HepG2 (cell line): ENCODE data around the gene LIMK2. TPM values are rescaled to one million over a fixed set of nuclear protein-coding genes. Genes with fewer than 3 reads are reported as not detected.

ENCODE experiments used
- ATAC-seq: fragments of 200-7000 bp; cut with Tn5 transposase; 3 replicates; pipeline ENCODE4 v1.9.1; 2020; ENCODE audit warnings: mild to moderate bottlenecking, moderate library complexity
- BruUV-seq: library from RNA; stranded (reverse); fragments of 400-500 nt; replicated peaks from 2 replicates; lab custom pipeline; 2021; lab: Mats Ljungman, UMichigan
- CTCF ChIA-PET: fragments of 300-600 bp; formaldehyde crosslinking; extraction: SDS; loops from one replicate; lab custom pipeline; 2021; ENCODE audit warnings: low total read pairs, inconsistent platforms, low intra/inter-chr PET ratio; lab: Yijun Ruan, JAX
- POLR2A ChIA-PET: fragments of 350-600 bp; sonication (Branson Sonifier 250); formaldehyde crosslinking; loops from one replicate; lab custom pipeline; 2020; ENCODE audit warnings: antibody characterized with exemption, inconsistent platforms; lab: Yijun Ruan, JAX
- DNase-seq: peaks from one replicate; pipeline ENCODE4 v3.0.0-alpha.2; 2015; ENCODE audit warnings: low spot score
- FAIRE-seq: peaks from 3 replicates; lab custom pipeline; 2011; peaks lifted over from hg19 to GRCh38; lab: Jason Lieb, UNC
- H2AFZ ChIP-seq: one replicate; pipeline ENCODE4 v1.6.1; 2011; ENCODE audit warnings: low read length, inconsistent platforms
- H3K27ac ChIP-seq: fragments of 300-600 bp; 3 replicates; pipeline ENCODE4 v1.8.0; 2011; ENCODE audit warnings: mixed run types, mild to moderate bottlenecking, mixed read lengths, low read length, inconsistent platforms; ENCODE audit not compliant: insufficient read depth; ENCODE audit errors: extremely low read length
- H3K27me3 ChIP-seq, 2 experiments: fragments of 200-600 bp in 1 of 2; 2 replicates in 1 of 2; 3 replicates in 1 of 2; pipeline versions ENCODE4 v1.6.0 to v1.8.0; 2011; ENCODE audit warnings: low read length in 2 of 2, mild to moderate bottlenecking in 2 of 2, moderate library complexity in 2 of 2, inconsistent platforms in 1 of 2; ENCODE audit not compliant: insufficient read depth in 2 of 2, control insufficient read depth in 1 of 2
- H3K36me3 ChIP-seq, 2 experiments: fragments of 200-600 bp in 1 of 2; replicated peaks in 1 of 2; 2 replicates in 1 of 2; 3 replicates in 1 of 2; pipeline versions ENCODE4 v1.5.1 to v1.8.0; 2011; ENCODE audit warnings: low read length in 2 of 2, inconsistent platforms in 1 of 2; ENCODE audit not compliant: insufficient read depth in 2 of 2, control insufficient read depth in 1 of 2
- H3K4me1 ChIP-seq: 2 replicates; pipeline ENCODE4 v1.5.1; 2012; ENCODE audit warnings: low read length, inconsistent platforms; ENCODE audit not compliant: insufficient read depth
- H3K4me2 ChIP-seq: 2 replicates; pipeline ENCODE4 v1.6.0; 2011; ENCODE audit warnings: low read depth, low read length, inconsistent platforms
- H3K4me3 ChIP-seq, 3 experiments: fragments of 200-600 bp in 1 of 3; sonication (generic), shearing (Covaris generic) in 1 of 3; replicated peaks in 1 of 3; 2 replicates each; pipeline ENCODE4 v1.5.1; 2011 to 2016; ENCODE audit warnings: low read length in 3 of 3, inconsistent platforms in 2 of 3, low read depth in 2 of 3, mild to moderate bottlenecking in 2 of 3, control low read depth in 1 of 3, mixed read lengths in 1 of 3; ENCODE audit not compliant: insufficient read depth in 1 of 3
- H3K79me2 ChIP-seq: one replicate; pipeline ENCODE4 v1.6.1; 2011; ENCODE audit warnings: low read length, inconsistent platforms; ENCODE audit not compliant: insufficient read depth
- H3K9ac ChIP-seq: 2 replicates; pipeline ENCODE4 v1.6.0; 2011; ENCODE audit warnings: mild to moderate bottlenecking, low read depth, low read length, inconsistent platforms; ENCODE audit not compliant: insufficient read depth
- H3K9me3 ChIP-seq: 2 replicates; pipeline ENCODE4 v1.5.1; 2012; ENCODE audit warnings: mild to moderate bottlenecking, low read length
- H4K20me1 ChIP-seq: 2 replicates; pipeline ENCODE4 v1.6.0; 2011; ENCODE audit warnings: inconsistent platforms, mild to moderate bottlenecking, low read length, moderate library complexity; ENCODE audit not compliant: insufficient read depth
- ARNT ChIP-seq: fragments of 450-650 bp; IDR thresholded peaks from 2 replicates; pipeline ENCODE4 v1.6.1; 2017
- FOXO1 ChIP-seq: sonication (generic); formaldehyde crosslinking; IDR thresholded peaks from 2 replicates; pipeline ENCODE4 v1.4.0; 2020; ENCODE audit warnings: missing genetic modification reagents
- MEIS1 ChIP-seq: sonication (generic); formaldehyde crosslinking; IDR thresholded peaks from 2 replicates; pipeline ENCODE4 v1.9.0; 2021; ENCODE audit warnings: mild to moderate bottlenecking, missing genetic modification reagents, moderate library complexity, borderline replicate concordance
- RBM22 ChIP-seq: fragments of 200-400 bp; formaldehyde crosslinking; optimal IDR thresholded peaks from 2 replicates; pipeline ENCODE3; 2017; ENCODE audit warnings: mild to moderate bottlenecking, low read length, moderate library complexity
- YY1 ChIP-seq: IDR thresholded peaks from 2 replicates; pipeline ENCODE4 v1.6.1; 2011; ENCODE audit warnings: low read length, low read depth, moderate library complexity, mild to moderate bottlenecking; ENCODE audit not compliant: insufficient read depth, insufficient replicate concordance
- ZZZ3 ChIP-seq: sonication (generic); formaldehyde crosslinking; IDR thresholded peaks from 2 replicates; pipeline ENCODE4 v1.4.0; 2020; ENCODE audit warnings: missing genetic modification reagents, mild to moderate bottlenecking, borderline replicate concordance
- WGBS: methylation state at CpG from one replicate; pipeline ENCODE4 v1.1.6; 2017; ENCODE audit warnings: low lambda C conversion rate; 5-methylcytosine and 5-hydroxymethylcytosine counted together
- in situ Hi-C: cut with HindIII; loops from 2 replicates; pipeline ENCODE4 v1.10.0; 2017; ENCODE audit warnings: low pct_unique_long_range_greater_than_20kb; ENCODE audit not compliant: extremely low pct_ligation_motif_present
- intact Hi-C: fragments of 100-400 bp; cut with micrococcal nuclease; formaldehyde crosslinking; loops from one replicate; pipeline ENCODE4 v1.10.0; 2022; ENCODE audit not compliant: unreplicated experiment
- polyA plus RNA-seq, 8 experiments: library from polyadenylated mRNA; depleted of rRNA in 3 of 8; stranded (reverse) in 7 of 8; unstranded in 1 of 8; fragments of >200 nt; fragmentation: Illumina TruSeq in 4 of 8; extraction: Trizol in 4 of 8; gene quantifications; 2 replicates each; pipeline versions ENCODE4 v1.2.1 to v1.2.3, GENCODE V29; 2011 to 2016; ENCODE audit warnings: low read depth in 4 of 8, missing spikeins in 1 of 8, mixed read lengths in 1 of 8; ENCODE audit not compliant: insufficient read depth in 1 of 8
- total RNA-seq, 5 experiments: library from RNA; depleted of rRNA; stranded (reverse); fragments of >200 nt; fragmentation: Illumina TruSeq; extraction: Trizol; gene quantifications; 2 replicates each; pipeline ENCODE4 v1.2.3, GENCODE V29; 2016; ENCODE audit warnings: low read depth in 1 of 5

The LIMK2 gene
- total and polyA plus RNA-seq, 2 of the 13 experiments (the other 11 are each of a cell fraction or from before 2014, with no cell fraction given) = 20.9 to 29.8 TPM

GRCh38 chr22:31260474-31260856 lies 48.4 kb downstream of the LIMK2 start:
- Histone ChIP-seq H3K27ac (no peak overlapping the region), H3K9me3 (no peaks in the 10 kb centered on the region), H3K36me3 (peaks cover 38 to 67% of the 10 kb centered on the region in 2 experiments), H3K4me2 (no peak overlapping the region), H3K9ac (no peak overlapping the region), H3K27me3 (no peaks in the 10 kb centered on the region), H3K4me3 (no peak overlapping the region), H4K20me1 (0 out of 2 replicates have a peak, but pooled peaks cover 9% of the 10 kb centered on the region), H3K79me2 (peaks cover 3% of the 10 kb centered on the region), H2AFZ (no peak overlapping the region), H3K4me1 (no peaks in the 10 kb centered on the region)
- in situ Hi-C loops (no loop called here), intact Hi-C loops (no loop called here)
- DNase-seq (no peak), ATAC-seq (no peak), FAIRE-seq (no peak)
- ChIA-PET CTCF (no interaction called here), POLR2A (no interaction called here)
- TF ChIP-seq ZZZ3 (no peak), FOXO1 (CRISPR knock-in tag) (no peak), YY1 (no peak), ARNT (no peak)
- 97% methylated on average over 3 of the region's 3 CpGs for WGBS
- BruUV-seq = no TSS peak

DNA sequence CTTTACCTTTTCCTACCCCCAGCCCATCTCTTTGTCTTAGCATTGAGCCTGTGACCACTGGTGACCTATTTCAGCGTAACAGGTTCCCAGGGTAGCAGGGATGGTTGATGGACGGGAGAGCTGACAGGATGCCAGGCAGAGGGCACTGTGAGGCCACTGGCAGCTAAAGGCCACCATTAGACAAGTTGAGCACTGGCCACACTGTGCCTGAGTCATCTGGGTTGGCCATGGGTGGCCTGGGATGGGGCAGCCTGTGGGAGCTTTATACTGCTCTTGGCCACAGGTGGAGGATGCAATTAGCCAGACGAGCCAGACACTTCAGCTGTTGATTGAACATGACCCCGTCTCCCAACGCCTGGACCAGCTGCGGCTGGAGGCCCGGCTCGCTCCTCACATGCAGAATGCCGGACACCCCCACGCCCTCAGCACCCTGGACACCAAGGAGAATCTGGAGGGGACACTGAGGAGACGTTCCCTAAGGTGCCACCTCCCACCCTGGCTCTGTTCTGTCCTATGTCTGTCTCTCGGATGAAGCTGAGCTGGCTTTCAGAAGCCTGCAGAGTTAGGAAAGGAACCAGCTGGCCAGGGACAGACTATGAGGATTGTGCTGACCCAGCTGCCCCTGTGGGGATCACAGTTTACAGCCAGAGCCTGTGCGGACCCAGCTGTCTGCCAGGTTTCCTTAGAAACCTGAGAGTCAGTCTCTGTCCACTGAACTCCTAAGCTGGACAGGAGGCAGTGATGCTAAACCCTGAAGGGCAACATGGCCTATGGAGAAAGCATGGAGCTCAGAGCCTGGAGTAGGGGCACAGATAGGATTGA lies 50.4 kb downstream of the LIMK2 start:
- Histone ChIP-seq H3K27ac (no peak overlapping the region), H2AFZ (no peak overlapping the region), H3K27me3 (no peaks in the 10 kb centered on the region), H3K9me3 (no peaks in the 10 kb centered on the region), H4K20me1 (peaks cover 12% of the 10 kb centered on the region; the same call in 1 of the 2 replicates), H3K79me2 (no peaks in the 10 kb centered on the region), H3K4me2 (no peak overlapping the region), H3K4me1 (no peaks in the 10 kb centered on the region), H3K4me3 (no peak overlapping the region), H3K9ac (no peak overlapping the region), H3K36me3 (peaks cover 48 to 83% of the 10 kb centered on the region in 2 experiments)
- BruUV-seq = no TSS peak
- CTCF ChIA-PET = no interaction called here
- in situ Hi-C loops (no loop called here), intact Hi-C loops (no loop called here)
- DNase-seq = no peak
- 95% methylated on average over 10 of the region's 13 CpGs for WGBS
- no peak for ATAC-seq
- TF ChIP-seq MEIS1 (CRISPR knock-in tag) = no peak
- peak; percentile 25 for TF ChIP-seq RBM22
- POLR2A ChIA-PET = no interaction called here
- no peak for FAIRE-seq
